HEK293 (cell line): Measurements from ENCODE around the gene CPEB3.
A peak's percentile ranks its signal among the peaks of the same experiment; 100 is the strongest.
"Not testable (repeated sequence)": the region's sequence is repeated elsewhere in the genome, so short reads cannot be mapped to it uniquely, and the experiment has no call there.

ENCODE experiments used
- CTCF ChIA-PET: fragments of 350-600 bp; formaldehyde crosslinking; extraction: SDS; loops from one replicate; lab custom pipeline; 2021; ENCODE audit warnings: antibody characterized with exemption; lab: Yijun Ruan, JAX
- POLR2A ChIA-PET: fragments of 300-600 bp; formaldehyde crosslinking; extraction: SDS; loops from one replicate; lab custom pipeline; 2020; ENCODE audit warnings: antibody characterized with exemption, inconsistent platforms; lab: Yijun Ruan, JAX
- H3K27ac ChIP-seq: fragments of 200-500 bp; sonication (Bioruptor generic); 2 replicates; pipeline ENCODE4 v1.5.1; 2014; ENCODE audit warnings: low read depth, low read length, control low read depth, inconsistent platforms; ENCODE audit errors: extremely low read depth
- H3K36me3 ChIP-seq, 2 experiments: fragments of 200-500 bp in 1 of 2; sonication (Bioruptor generic) in 1 of 2; 1 replicate in 1 of 2; 2 replicates in 1 of 2; pipeline ENCODE4 v1.5.1; 2014 to 2017; ENCODE audit warnings: inconsistent platforms in 2 of 2, low read length in 2 of 2; ENCODE audit not compliant: control insufficient read depth in 2 of 2, insufficient read depth in 1 of 2
- H3K4me1 ChIP-seq: fragments of 200-500 bp; sonication (Bioruptor generic); 2 replicates; pipeline ENCODE4 v1.5.1; 2014; ENCODE audit warnings: mild to moderate bottlenecking, low read length, inconsistent platforms; ENCODE audit not compliant: control insufficient read depth, insufficient read depth
- H3K4me3 ChIP-seq: 2 replicates; pipeline ENCODE4 v1.5.1; 2011; ENCODE audit warnings: low read depth, mild to moderate bottlenecking, control low read depth, low read length, moderate library complexity
- H3K9me3 ChIP-seq: fragments of 200-500 bp; sonication (Bioruptor generic); 2 replicates; pipeline ENCODE4 v1.5.1; 2014; ENCODE audit warnings: low read depth, low read length, inconsistent platforms; ENCODE audit not compliant: control insufficient read depth, insufficient read depth
- GFI1B ChIP-seq: fragments of 450-650 bp; formaldehyde crosslinking; IDR thresholded peaks from 2 replicates; pipeline ENCODE4 v1.5.1; 2016; ENCODE audit warnings: missing biosample characterization, missing genetic modification characterization
- GLI2 ChIP-seq: fragments of 450-650 bp; formaldehyde crosslinking; IDR thresholded peaks from 2 replicates; pipeline ENCODE4; 2017; ENCODE audit warnings: missing biosample characterization, missing genetic modification characterization, low read depth, borderline replicate concordance
- GLI4 ChIP-seq: fragments of 450-650 bp; formaldehyde crosslinking; IDR thresholded peaks from 2 replicates; pipeline ENCODE4 v1.5.1; 2016; ENCODE audit warnings: missing biosample characterization, missing genetic modification characterization
- OSR2 ChIP-seq: fragments of 450-650 bp; formaldehyde crosslinking; IDR thresholded peaks from 2 replicates; pipeline ENCODE4 v1.5.1; 2016; ENCODE audit warnings: missing biosample characterization, missing genetic modification characterization
- PRDM1 ChIP-seq: fragments of 450-650 bp; formaldehyde crosslinking; IDR thresholded peaks from 2 replicates; pipeline ENCODE4; 2016; ENCODE audit warnings: missing biosample characterization, missing genetic modification characterization
- REPIN1 ChIP-seq: fragments of 450-650 bp; formaldehyde crosslinking; IDR thresholded peaks from 2 replicates; pipeline ENCODE4 v1.5.1; 2017; ENCODE audit warnings: missing biosample characterization, missing genetic modification characterization, low read depth
- ZBTB1 ChIP-seq: fragments of 450-650 bp; formaldehyde crosslinking; IDR thresholded peaks from 2 replicates; pipeline ENCODE4 v1.5.1; 2016; ENCODE audit warnings: missing biosample characterization, missing genetic modification characterization
- ZBTB20 ChIP-seq: fragments of 450-650 bp; formaldehyde crosslinking; IDR thresholded peaks from 2 replicates; pipeline ENCODE4 v1.5.1; 2016; ENCODE audit warnings: missing biosample characterization, missing genetic modification characterization
- ZFHX2 ChIP-seq: fragments of 450-650 bp; formaldehyde crosslinking; conservative IDR thresholded peaks from 2 replicates; pipeline ENCODE4 v1.5.1; 2016; ENCODE audit warnings: missing biosample characterization, missing genetic modification characterization
- ZNF133 ChIP-seq: fragments of 450-650 bp; formaldehyde crosslinking; IDR thresholded peaks from 2 replicates; pipeline ENCODE4 v1.5.1; 2016; ENCODE audit warnings: missing biosample characterization, missing genetic modification characterization
- ZNF174 ChIP-seq: fragments of 450-650 bp; formaldehyde crosslinking; IDR thresholded peaks from 2 replicates; pipeline ENCODE4 v1.5.0; 2017; ENCODE audit warnings: missing biosample characterization, mild to moderate bottlenecking, missing genetic modification characterization
- ZNF184 ChIP-seq: fragments of 450-650 bp; IDR thresholded peaks from 2 replicates; pipeline ENCODE4 v1.5.1; 2018; ENCODE audit warnings: missing biosample characterization, mild to moderate bottlenecking, missing genetic modification characterization
- ZNF311 ChIP-seq: fragments of 450-650 bp; formaldehyde crosslinking; IDR thresholded peaks from 2 replicates; pipeline ENCODE4 v1.5.1; 2017; ENCODE audit warnings: missing biosample characterization, missing genetic modification characterization, borderline replicate concordance
- ZNF341 ChIP-seq: fragments of 450-650 bp; formaldehyde crosslinking; IDR thresholded peaks from 2 replicates; pipeline ENCODE4; 2016; ENCODE audit warnings: low read depth, missing biosample characterization, missing genetic modification characterization
- ZNF585B ChIP-seq: fragments of 450-650 bp; formaldehyde crosslinking; IDR thresholded peaks from 2 replicates; pipeline ENCODE4 v1.5.1; 2016; ENCODE audit warnings: missing biosample characterization, missing genetic modification characterization
- ZNF600 ChIP-seq: fragments of 450-650 bp; formaldehyde crosslinking; IDR thresholded peaks from 2 replicates; pipeline ENCODE4 v1.5.1; 2016; ENCODE audit warnings: missing biosample characterization, missing genetic modification characterization
- ZNF624 ChIP-seq: fragments of 450-650 bp; formaldehyde crosslinking; IDR thresholded peaks from 2 replicates; pipeline ENCODE4 v1.5.1; 2017; ENCODE audit warnings: missing biosample characterization, missing genetic modification characterization
- ZNF658 ChIP-seq: fragments of 450-650 bp; formaldehyde crosslinking; IDR thresholded peaks from 2 replicates; pipeline ENCODE4; 2016; ENCODE audit warnings: missing biosample characterization, missing genetic modification characterization
- TF ChIP-seq, protein P1 (sequence below): fragments of 450-650 bp; formaldehyde crosslinking; IDR thresholded peaks from 2 replicates; pipeline ENCODE4 v1.5.1; 2016; ENCODE audit warnings: missing biosample characterization, missing genetic modification characterization
- TF ChIP-seq, protein P2 (sequence below): fragments of 450-650 bp; formaldehyde crosslinking; conservative IDR thresholded peaks from 2 replicates; pipeline ENCODE4 v1.5.1; 2016; ENCODE audit warnings: low read depth, missing biosample characterization, missing genetic modification characterization
- TF ChIP-seq, protein P3 (sequence below): fragments of 450-650 bp; formaldehyde crosslinking; IDR thresholded peaks from 2 replicates; pipeline ENCODE4 v1.5.1; 2017; ENCODE audit warnings: missing biosample characterization, missing genetic modification characterization

Gene CPEB3

DNA sequence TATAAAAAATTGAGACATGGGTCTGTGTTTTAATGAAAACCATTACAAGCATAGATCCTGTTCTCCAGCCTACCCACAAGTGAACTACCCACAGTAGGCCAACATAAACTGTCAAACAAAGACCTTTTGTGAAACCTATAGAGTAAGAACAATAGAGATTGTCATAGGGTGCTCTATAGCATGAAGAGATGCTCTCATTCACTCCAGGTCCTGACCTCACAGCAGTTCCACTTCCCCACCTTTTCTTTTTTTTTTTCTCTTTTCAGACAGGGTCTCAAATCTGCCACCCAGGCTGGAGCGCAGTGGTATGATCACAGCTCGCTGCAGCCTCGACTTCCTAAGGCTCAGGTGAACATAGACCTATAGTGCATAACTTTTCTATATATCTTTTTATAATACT lies 72.3 kb downstream of the CPEB3 start (continued):
- no peak for TF ChIP-seq ZNF133 (tag by site-specific recombination)
- no peak for TF ChIP-seq GFI1B
- TF ChIP-seq PRDM1 (tag by site-specific recombination), result no peak
- no peak for TF ChIP-seq GLI4
- TF ChIP-seq OSR2, result no peak

DNA sequence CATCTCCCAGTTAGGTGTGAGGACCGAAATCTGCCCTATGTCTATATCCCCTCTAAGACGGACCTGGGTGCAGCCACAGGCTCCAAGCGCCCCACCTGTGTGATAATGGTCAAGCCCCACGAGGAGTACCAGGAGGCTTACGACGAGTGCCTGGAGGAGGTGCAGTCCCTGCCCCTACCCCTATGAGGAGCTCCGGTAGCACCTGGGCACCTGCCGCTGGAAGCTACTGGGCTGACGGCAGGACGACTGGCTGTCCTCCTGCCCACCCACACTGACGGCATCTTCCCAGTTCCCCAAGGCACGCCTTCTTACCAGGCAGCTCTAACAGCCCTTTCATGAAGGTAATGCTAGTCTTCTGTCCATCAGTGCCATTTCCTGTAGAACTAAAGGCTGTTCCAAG lies 74.3 kb downstream of the CPEB3 start:
- CTCF ChIA-PET, result interaction anchor here (1.1 to 1.4 kb wide), 2 partner anchors 8 to 129 kb away, joined by 3 to 4 read pairs; no protein-coding TSS in a partner anchor

DNA sequence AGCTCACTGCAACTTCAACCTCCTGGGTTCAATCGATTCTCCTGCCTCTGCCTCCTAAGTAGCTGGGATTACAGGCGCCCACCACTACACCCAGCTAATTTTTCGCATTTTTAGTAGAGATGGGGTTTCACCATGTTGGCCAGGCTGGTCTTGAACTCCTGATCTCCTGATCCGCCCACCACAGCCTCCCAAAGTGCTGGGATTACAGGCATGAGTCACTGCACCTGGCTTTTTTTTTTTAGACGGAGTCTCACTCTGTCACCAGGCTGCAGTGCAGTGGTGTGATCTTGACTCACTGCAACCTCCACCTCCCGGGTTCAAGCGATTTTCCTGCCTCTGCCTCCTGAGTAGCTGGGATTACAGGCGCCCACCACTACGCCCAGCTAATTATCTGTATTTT lies 75.7 kb downstream of the CPEB3 start:
- H3K4me3 ChIP-seq, result not testable (repeated sequence)
- CTCF ChIA-PET, result interaction anchor here (0.7 kb wide), 1 partner anchor 98 kb away, joined by 3 read pairs; no protein-coding TSS in a partner anchor
- TF ChIP-seq ZFHX2 (tag by site-specific recombination), result 0 out of 2 replicates have a peak, but pooled peaks have one; percentile 29
- TF ChIP-seq, all 188 proteins: peak for 1; not testable (repeated sequence) for 187
- H3K36me3 ChIP-seq, POLR2A ChIA-PET, H3K9me3 ChIP-seq, H3K27ac ChIP-seq, H3K4me1 ChIP-seq: not testable (repeated sequence)

More for the DNA sequence above, 74.3 kb downstream of the CPEB3 start:
- POLR2A ChIA-PET, result interaction anchor here (0.6 kb wide), 1 partner anchor 73 kb away, joined by 4 read pairs; no protein-coding TSS in a partner anchor
- not testable (repeated sequence) for H3K9me3 ChIP-seq, H3K36me3 ChIP-seq, H3K4me1 ChIP-seq, H3K27ac ChIP-seq, H3K4me3 ChIP-seq

DNA sequence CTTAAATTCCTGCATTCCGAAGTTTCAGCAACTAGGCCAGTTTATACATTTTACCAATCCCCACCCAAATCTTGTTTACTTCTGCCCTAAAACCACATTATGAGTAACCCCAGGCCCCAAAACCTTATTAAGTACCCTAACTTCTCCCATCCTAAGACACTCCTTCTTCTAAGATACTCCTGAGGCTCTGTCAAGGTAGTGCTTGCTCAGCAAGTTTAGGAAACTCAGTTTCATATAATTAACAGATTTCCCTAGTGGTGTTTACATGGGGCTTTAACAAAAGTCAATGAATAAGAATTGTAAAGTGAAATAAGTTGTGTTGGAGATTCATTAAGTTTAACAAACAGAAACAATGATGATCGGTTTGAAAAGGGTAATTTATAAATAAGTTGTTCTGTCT lies 77.8 kb downstream of the CPEB3 start:
- Histone ChIP-seq H3K4me3 (no peak overlapping the region), H3K36me3 (no peaks in the 10 kb centered on the region), H3K27ac (no peak overlapping the region), H3K9me3 (no peaks in the 10 kb centered on the region), H3K4me1 (no peaks in the 10 kb centered on the region)
- ChIA-PET POLR2A (no interaction called here), CTCF (no interaction called here)
- TF ChIP-seq ZNF341 (tag by site-specific recombination) (no peak), ZNF624 (tag by site-specific recombination) (no peak), ZBTB20 (no peak), REPIN1 (tag by site-specific recombination) (no peak), ZNF311 (tag by site-specific recombination) (no peak), ZNF658 (tag by site-specific recombination) (no peak), ZNF585B (tag by site-specific recombination) (no peak), ZNF184 (tag by site-specific recombination) (no peak), ZNF600 (tag by site-specific recombination) (no peak), GLI2 (tag by site-specific recombination) (no peak), ZBTB1 (tag by site-specific recombination) (no peak), ZNF174 (tag by site-specific recombination) (no peak)
- TF ChIP-seq, protein P1, sequence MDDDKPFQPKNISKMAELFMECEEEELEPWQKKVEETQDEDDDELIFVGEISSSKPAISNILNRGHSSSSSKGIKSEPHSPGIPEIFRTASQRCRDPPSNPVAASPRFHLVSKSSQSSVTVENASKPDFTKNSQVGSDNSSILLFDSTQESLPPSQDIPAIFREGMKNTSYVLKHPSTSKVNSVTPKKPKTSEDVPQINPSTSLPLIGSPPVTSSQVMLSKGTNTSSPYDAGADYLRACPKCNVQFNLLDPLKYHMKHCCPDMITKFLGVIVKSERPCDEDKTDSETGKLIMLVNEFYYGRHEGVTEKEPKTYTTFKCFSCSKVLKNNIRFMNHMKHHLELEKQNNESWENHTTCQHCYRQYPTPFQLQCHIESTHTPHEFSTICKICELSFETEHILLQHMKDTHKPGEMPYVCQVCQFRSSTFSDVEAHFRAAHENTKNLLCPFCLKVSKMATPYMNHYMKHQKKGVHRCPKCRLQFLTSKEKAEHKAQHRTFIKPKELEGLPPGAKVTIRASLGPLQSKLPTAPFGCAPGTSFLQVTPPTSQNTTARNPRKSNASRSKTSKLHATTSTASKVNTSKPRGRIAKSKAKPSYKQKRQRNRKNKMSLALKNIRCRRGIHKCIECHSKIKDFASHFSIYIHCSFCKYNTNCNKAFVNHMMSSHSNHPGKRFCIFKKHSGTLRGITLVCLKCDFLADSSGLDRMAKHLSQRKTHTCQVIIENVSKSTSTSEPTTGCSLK (tag by site-specific recombination), result no peak
- TF ChIP-seq, protein P2, sequence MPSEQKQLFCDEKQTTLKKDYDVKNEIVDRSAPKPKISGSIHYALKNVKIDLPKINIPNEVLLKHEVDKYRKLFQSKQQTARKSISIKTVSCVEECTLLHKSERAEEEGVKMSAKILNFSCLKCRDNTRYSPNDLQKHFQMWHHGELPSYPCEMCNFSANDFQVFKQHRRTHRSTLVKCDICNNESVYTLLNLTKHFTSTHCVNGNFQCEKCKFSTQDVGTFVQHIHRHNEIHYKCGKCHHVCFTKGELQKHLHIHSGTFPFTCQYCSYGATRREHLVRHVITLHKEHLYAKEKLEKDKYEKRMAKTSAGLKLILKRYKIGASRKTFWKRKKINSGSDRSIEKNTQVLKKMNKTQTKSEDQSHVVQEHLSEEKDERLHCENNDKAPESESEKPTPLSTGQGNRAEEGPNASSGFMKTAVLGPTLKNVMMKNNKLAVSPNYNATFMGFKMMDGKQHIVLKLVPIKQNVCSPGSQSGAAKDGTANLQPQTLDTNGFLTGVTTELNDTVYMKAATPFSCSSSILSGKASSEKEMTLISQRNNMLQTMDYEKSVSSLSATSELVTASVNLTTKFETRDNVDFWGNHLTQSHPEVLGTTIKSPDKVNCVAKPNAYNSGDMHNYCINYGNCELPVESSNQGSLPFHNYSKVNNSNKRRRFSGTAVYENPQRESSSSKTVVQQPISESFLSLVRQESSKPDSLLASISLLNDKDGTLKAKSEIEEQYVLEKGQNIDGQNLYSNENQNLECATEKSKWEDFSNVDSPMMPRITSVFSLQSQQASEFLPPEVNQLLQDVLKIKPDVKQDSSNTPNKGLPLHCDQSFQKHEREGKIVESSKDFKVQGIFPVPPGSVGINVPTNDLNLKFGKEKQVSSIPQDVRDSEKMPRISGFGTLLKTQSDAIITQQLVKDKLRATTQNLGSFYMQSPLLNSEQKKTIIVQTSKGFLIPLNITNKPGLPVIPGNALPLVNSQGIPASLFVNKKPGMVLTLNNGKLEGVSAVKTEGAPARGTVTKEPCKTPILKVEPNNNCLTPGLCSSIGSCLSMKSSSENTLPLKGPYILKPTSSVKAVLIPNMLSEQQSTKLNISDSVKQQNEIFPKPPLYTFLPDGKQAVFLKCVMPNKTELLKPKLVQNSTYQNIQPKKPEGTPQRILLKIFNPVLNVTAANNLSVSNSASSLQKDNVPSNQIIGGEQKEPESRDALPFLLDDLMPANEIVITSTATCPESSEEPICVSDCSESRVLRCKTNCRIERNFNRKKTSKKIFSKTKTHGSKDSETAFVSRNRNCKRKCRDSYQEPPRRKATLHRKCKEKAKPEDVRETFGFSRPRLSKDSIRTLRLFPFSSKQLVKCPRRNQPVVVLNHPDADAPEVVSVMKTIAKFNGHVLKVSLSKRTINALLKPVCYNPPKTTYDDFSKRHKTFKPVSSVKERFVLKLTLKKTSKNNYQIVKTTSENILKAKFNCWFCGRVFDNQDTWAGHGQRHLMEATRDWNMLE, result no peak
- TF ChIP-seq, protein P3, sequence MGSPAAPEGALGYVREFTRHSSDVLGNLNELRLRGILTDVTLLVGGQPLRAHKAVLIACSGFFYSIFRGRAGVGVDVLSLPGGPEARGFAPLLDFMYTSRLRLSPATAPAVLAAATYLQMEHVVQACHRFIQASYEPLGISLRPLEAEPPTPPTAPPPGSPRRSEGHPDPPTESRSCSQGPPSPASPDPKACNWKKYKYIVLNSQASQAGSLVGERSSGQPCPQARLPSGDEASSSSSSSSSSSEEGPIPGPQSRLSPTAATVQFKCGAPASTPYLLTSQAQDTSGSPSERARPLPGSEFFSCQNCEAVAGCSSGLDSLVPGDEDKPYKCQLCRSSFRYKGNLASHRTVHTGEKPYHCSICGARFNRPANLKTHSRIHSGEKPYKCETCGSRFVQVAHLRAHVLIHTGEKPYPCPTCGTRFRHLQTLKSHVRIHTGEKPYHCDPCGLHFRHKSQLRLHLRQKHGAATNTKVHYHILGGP (tag by site-specific recombination), result no peak
